Measurements from ENCODE around the gene MARS2. TPM values are rescaled to one million over a fixed set of nuclear protein-coding genes. Genes with fewer than 3 reads are reported as not detected.
"Not testable (repeated sequence)": the region's sequence is repeated elsewhere in the genome, so short reads cannot be mapped to it uniquely, and the experiment has no call there.

MARS2 gene
- total RNA-seq, 1 donor from 2014 or later, result 8.3 TPM

GRCh38 chr2:197717863-197718262, 12.7 kb downstream of the MARS2 start:
- no peak for DNase-seq (ENCODE audit: extremely low spot score in 2 of 2)
- H3K4me3 ChIP-seq, result no peak overlapping the region
- H3K4me1 ChIP-seq, result no peaks in the 10 kb centered on the region
- H3K9me3 ChIP-seq, result no peaks in the 10 kb centered on the region
- TF ChIP-seq CTCF (IDR thresholded peaks at IDR 0.05) (no peak), POLR2AphosphoS5 (IDR thresholded peaks at IDR 0.05; ENCODE audit: insufficient read depth in 1 of 2, low read depth in 1 of 2) (no peak), POLR2A (IDR thresholded peaks at IDR 0.05) (no peak)
- no peaks in the 10 kb centered on the region for H3K36me3 ChIP-seq
- H3K27ac ChIP-seq, result no peak overlapping the region
- intact Hi-C loops (cut with DNase I), result no loop called here
- no peaks in the 10 kb centered on the region for H3K27me3 ChIP-seq

GRCh38 chr2:197727011-197727410, 21.8 kb downstream of the MARS2 start:
- Histone ChIP-seq H3K27me3 (no peaks in the 10 kb centered on the region), H3K9me3 (no peaks in the 10 kb centered on the region), H3K4me3 (no peak overlapping the region), H3K36me3 (no peaks in the 10 kb centered on the region), H3K4me1 (no peaks in the 10 kb centered on the region), H3K27ac (no peak overlapping the region)
- DNase-seq (ENCODE audit: extremely low spot score in 2 of 2), result no peak
- TF ChIP-seq CTCF (IDR thresholded peaks at IDR 0.05), result no peak
- no peak for TF ChIP-seq POLR2AphosphoS5 (IDR thresholded peaks at IDR 0.05; ENCODE audit: insufficient read depth in 1 of 2, low read depth in 1 of 2)
- intact Hi-C loops (cut with DNase I), result no loop called here

GRCh38 chr2:197728555-197729544, 23.7 kb downstream of the MARS2 start:
- H3K9me3 ChIP-seq; H3K36me3 ChIP-seq; intact Hi-C loops (cut with DNase I); H3K4me1 ChIP-seq; DNase-seq (ENCODE audit: extremely low spot score in 2 of 2); H3K27ac ChIP-seq; H3K4me3 ChIP-seq; H3K27me3 ChIP-seq: not testable (repeated sequence)

GRCh38 chr2:197740200-197740599, 35.0 kb downstream of the MARS2 start:
- no peak overlapping the region for H3K27ac ChIP-seq
- H3K4me1 ChIP-seq, result no peaks in the 10 kb centered on the region
- intact Hi-C loops (cut with DNase I), result no loop called here
- no peaks in the 10 kb centered on the region for H3K27me3 ChIP-seq
- no peak for TF ChIP-seq CTCF (IDR thresholded peaks at IDR 0.05)
- no peak for TF ChIP-seq POLR2A (IDR thresholded peaks at IDR 0.05)
- no peak for TF ChIP-seq POLR2AphosphoS5 (IDR thresholded peaks at IDR 0.05; ENCODE audit: insufficient read depth in 1 of 2, low read depth in 1 of 2)
- H3K4me3 ChIP-seq, result no peak overlapping the region
- no peak for DNase-seq (ENCODE audit: extremely low spot score in 2 of 2)
- H3K36me3 ChIP-seq, result no peaks in the 10 kb centered on the region
- no peaks in the 10 kb centered on the region for H3K9me3 ChIP-seq

Other genes starting within 250 kb of the MARS2 start
- gene HSPD1, start 205.5 kb upstream of the MARS2 start, total RNA-seq, result 127 TPM
- 39.0 TPM for gene HSPE1, start 205.0 kb upstream of the MARS2 start, total RNA-seq
- 24.3 TPM for gene MOB4, start 189.3 kb upstream of the MARS2 start, total RNA-seq
- 10.8 TPM for gene RFTN2, start 29.8 kb upstream of the MARS2 start, total RNA-seq
- not detected for gene BOLL, start 80.0 kb downstream of the MARS2 start, total RNA-seq
- 6.6 TPM for gene PLCL1, start 99.2 kb downstream of the MARS2 start, total RNA-seq